K562 (cell line): ENCODE data around the gene IL17REL. TPM values are rescaled to one million over a fixed set of nuclear protein-coding genes. Genes with fewer than 3 reads are reported as not detected.
A peak's percentile ranks its signal among the peaks of the same experiment; 100 is the strongest.

ENCODE experiments used
- BDP1 ChIP-seq: IDR thresholded peaks from 3 replicates; pipeline ENCODE4 v1.6.1; 2011; ENCODE audit not compliant: insufficient read length, insufficient read depth
- CHCHD3 ChIP-seq: fragments of 250-450 bp; sonication (Bioruptor Pico); IDR thresholded peaks from 2 replicates; pipeline ENCODE4 v2.1.2; 2022; ENCODE audit warnings: mild to moderate bottlenecking
- CHD1 ChIP-seq: fragments of 200-600 bp; sonication (generic); IDR thresholded peaks from one replicate; pipeline ENCODE4 v1.6.1; 2012; ENCODE audit warnings: mild to moderate bottlenecking, moderate library complexity, low read length, inconsistent platforms
- CREB5 ChIP-seq: fragments of 250-450 bp; sonication (Bioruptor Pico); IDR thresholded peaks from 2 replicates; pipeline ENCODE4 v1.5.0; 2020; ENCODE audit warnings: mild to moderate bottlenecking
- ELF4 ChIP-seq: fragments of 450-650 bp; formaldehyde crosslinking; IDR thresholded peaks from 2 replicates; pipeline ENCODE4 v1.4.0; 2022; ENCODE audit warnings: missing genetic modification characterization
- MTA1 ChIP-seq: fragments of 450-650 bp; IDR thresholded peaks from 2 replicates; pipeline ENCODE4 v1.6.1; 2017; ENCODE audit warnings: borderline replicate concordance
- MTF1 ChIP-seq: fragments of 250-450 bp; sonication (Bioruptor Pico); IDR thresholded peaks from 2 replicates; pipeline ENCODE4 v1.9.0; 2021; ENCODE audit warnings: moderate library complexity, mild to moderate bottlenecking, inconsistent platforms, borderline replicate concordance
- NCOA2 ChIP-seq, 2 experiments: fragments of 450-650 bp; IDR thresholded peaks; 2 replicates each; pipeline ENCODE4 v1.6.1; 2018; ENCODE audit warnings: mild to moderate bottlenecking in 2 of 2, moderate library complexity in 1 of 2; ENCODE audit not compliant: partially characterized antibody in 2 of 2
- NCOA4 ChIP-seq: fragments of 450-650 bp; IDR thresholded peaks from 2 replicates; pipeline ENCODE4 v1.6.1; 2018; ENCODE audit warnings: mild to moderate bottlenecking; ENCODE audit not compliant: partially characterized antibody
- NR2C1 ChIP-seq, 2 experiments: fragments of 450-650 bp; IDR thresholded peaks; 2 replicates each; pipeline ENCODE4 v1.6.1; 2017; ENCODE audit warnings: mild to moderate bottlenecking in 2 of 2, antibody characterized with exemption in 1 of 2, inconsistent platforms in 1 of 2, missing compliant biosample characterization in 1 of 2, missing genetic modification characterization in 1 of 2
- NR3C1 ChIP-seq: sonication (generic); formaldehyde crosslinking; IDR thresholded peaks from 2 replicates; pipeline ENCODE4 v1.8.1; 2022; ENCODE audit warnings: missing genetic modification reagents
- POLR2AphosphoS5 ChIP-seq: IDR thresholded peaks from 2 replicates; pipeline ENCODE4 v1.6.1; 2011; ENCODE audit warnings: mild to moderate bottlenecking, low read depth, low read length, moderate library complexity; ENCODE audit not compliant: control insufficient read depth, insufficient read depth
- PTTG1 ChIP-seq: fragments of 450-650 bp; IDR thresholded peaks from 2 replicates; pipeline ENCODE4 v1.6.1; 2016; ENCODE audit warnings: low read depth, mild to moderate bottlenecking, missing genetic modification characterization, missing compliant biosample characterization
- RAD21 ChIP-seq, 2 experiments: fragments of 250-450 bp in 1 of 2; fragments of 450-650 bp in 1 of 2; sonication (Bioruptor Pico) in 1 of 2; formaldehyde crosslinking in 1 of 2; IDR thresholded peaks in 1 of 2; conservative IDR thresholded peaks in 1 of 2; 2 replicates each; pipeline versions ENCODE4 v1.4.0 to v1.8.0; 2020 to 2022; ENCODE audit warnings: mild to moderate bottlenecking in 2 of 2, moderate library complexity in 1 of 2
- RBM39 ChIP-seq: fragments of 200-400 bp; formaldehyde crosslinking; optimal IDR thresholded peaks from 2 replicates; pipeline ENCODE3; 2018; ENCODE audit warnings: low read depth, low read length
- SRF ChIP-seq, 2 experiments: fragments of 250-450, 450-650 bp in 1 of 2; sonication (Bioruptor Pico) in 1 of 2; sonication (generic) in 1 of 2; formaldehyde crosslinking; IDR thresholded peaks; 2 replicates each; pipeline versions ENCODE4 v1.5.0 to v1.5.1; 2020 to 2022; ENCODE audit warnings: mild to moderate bottlenecking in 1 of 2, missing genetic modification reagents in 1 of 2
- THRA ChIP-seq: fragments of 450-650 bp; IDR thresholded peaks from 2 replicates; pipeline ENCODE4 v1.6.1; 2017; ENCODE audit warnings: mild to moderate bottlenecking, moderate library complexity
- TSHZ1 ChIP-seq: fragments of 250-450 bp; sonication (Bioruptor Pico); IDR thresholded peaks from 2 replicates; pipeline ENCODE4 v1.4.0; 2020; ENCODE audit warnings: mild to moderate bottlenecking, moderate library complexity
- ZC3H8 ChIP-seq: fragments of 450-650 bp; IDR thresholded peaks from 2 replicates; pipeline ENCODE4 v1.6.1; 2017
- ZNF146 ChIP-seq: IDR thresholded peaks from one replicate; pipeline ENCODE4 v1.6.1; 2018; ENCODE audit warnings: missing compliant biosample characterization; ENCODE audit not compliant: unreplicated experiment
- ZNF197 ChIP-seq: fragments of 200-800 bp; sonication (Bioruptor generic); IDR thresholded peaks from 2 replicates; pipeline ENCODE4 v1.6.1; 2016; ENCODE audit warnings: low read depth, missing genetic modification characterization, missing compliant biosample characterization
- ZNF583 ChIP-seq: fragments of 250-450 bp; sonication (Bioruptor Pico); IDR thresholded peaks from 2 replicates; pipeline ENCODE4 v1.4.0; 2020
- ZNF764 ChIP-seq: fragments of 250-450 bp; sonication (Bioruptor Pico); IDR thresholded peaks from 2 replicates; pipeline ENCODE4 v1.4.0; 2020; ENCODE audit warnings: low read depth, mild to moderate bottlenecking, moderate library complexity
- polyA plus RNA-seq, 8 experiments: library from polyadenylated mRNA; depleted of rRNA in 4 of 8; stranded (reverse) in 5 of 8; unstranded in 3 of 8; fragments of >200 nt; fragmentation: Nextera tagmentation in 2 of 8; fragmentation: Illumina TruSeq in 1 of 8; extraction: Ambion mirVana in 2 of 8; extraction: Trizol in 1 of 8; gene quantifications; 2 replicates each; pipeline versions ENCODE4 v1.2.1 to v1.2.3, GENCODE V29; 2011 to 2014; ENCODE audit warnings: inconsistent platforms in 1 of 8, missing spikeins in 1 of 8
- total RNA-seq, 7 experiments: library from RNA; depleted of rRNA in 6 of 7; stranded (reverse); fragments of >200 nt in 6 of 7; fragmentation: Illumina TruSeq in 2 of 7; extraction: Trizol in 2 of 7; gene quantifications; 2 replicates each; pipeline versions ENCODE4 v1.2.1 to v1.2.3, GENCODE V29; 2011 to 2021; ENCODE audit warnings: low replicate concordance in 1 of 7

IL17REL gene
- total and polyA plus RNA-seq, 9 of the 15 experiments (the other 6 are each of a cell fraction or from before 2014, with no cell fraction given): 0.05 to 0.42 (median 0.11) TPM; not detected in 4

GRCh38 chr22:49970528-49971231 lies 41.9 kb downstream of the IL17REL start (continued):
- TF ChIP-seq NR2C1 (IDR thresholded peaks at IDR 0.05) (0 out of 2 replicates have a peak, but pooled peaks have one; percentile 21), NR2C1 (tag; IDR thresholded peaks at IDR 0.05) (no peak), THRA (no peak), CHD1 (no peak), ZC3H8 (no peak), ZNF583 (CRISPR knock-in tag) (no peak), NR3C1 (no peak), NCOA4 (no peak), PTTG1 (tag) (no peak), ELF4 (CRISPR knock-in tag) (no peak), SRF (CRISPR knock-in tag; IDR thresholded peaks at IDR 0.05) (no peak), RAD21 (CRISPR knock-in tag; conservative IDR thresholded peaks at IDR 0.05 in 1 of 2, IDR thresholded peaks at IDR 0.05 in 1 of 2) (0 out of 4 replicates have a peak, but pooled peaks of 1 of the 2 experiments have one; percentile 11), CREB5 (CRISPR knock-in tag) (no peak), POLR2AphosphoS5 (peak; percentile 48; the same call in 1 of the 2 replicates), NCOA2 (IDR thresholded peaks at IDR 0.05; ENCODE audit: partially characterized antibody in 2 of 2) (no peak), BDP1 (no peak), RBM39 (no peak), ZNF146 (CRISPR knock-in tag) (no peak), ZNF197 (CRISPR knock-in tag) (no peak), TSHZ1 (CRISPR knock-in tag) (no peak), CHCHD3 (CRISPR knock-in tag) (no peak), MTF1 (CRISPR knock-in tag) (no peak), ZNF764 (CRISPR knock-in tag) (no peak), MTA1 (no peak)
